H1 (cell line): ENCODE results near the gene BEST3. TPM values are rescaled to one million over a fixed set of nuclear protein-coding genes. Genes with fewer than 3 reads are reported as not detected.

ENCODE experiments used
- CTCF ChIA-PET: fragments of 300-600 bp; sonication (Branson Sonifier 250); formaldehyde crosslinking; loops from one replicate; lab custom pipeline; 2021; ENCODE audit not compliant: partially characterized antibody; lab: Charles Lee
- POLR2A ChIA-PET: fragments of 300-600 bp; sonication (Branson Sonifier 250); formaldehyde crosslinking; loops from one replicate; lab custom pipeline; 2021; ENCODE audit warnings: inconsistent platforms; ENCODE audit not compliant: partially characterized antibody; lab: Charles Lee
- DNase-seq, 2 experiments: peaks; one replicate each; pipeline versions ENCODE4 v3.0.0 to v3.0.0-alpha.2; 2010 to 2022; ENCODE audit warnings: low spot score in 2 of 2, low read depth in 1 of 2, mixed read lengths in 1 of 2
- FAIRE-seq: peaks from 2 replicates; lab custom pipeline; 2011; peaks lifted over from hg19 to GRCh38; lab: Jason Lieb, UNC
- H2AFZ ChIP-seq: 2 replicates; pipeline ENCODE4 v1.8.1; 2012; ENCODE audit warnings: low read length, inconsistent platforms
- H2AK5ac ChIP-seq: 2 replicates; pipeline ENCODE4 v1.6.1; 2013; ENCODE audit warnings: low read depth, low read length
- H2BK120ac ChIP-seq: replicated peaks from 2 replicates; pipeline ENCODE3; 2013; ENCODE audit warnings: low read depth, low read length, inconsistent platforms
- H2BK12ac ChIP-seq: 2 replicates; pipeline ENCODE4 v1.6.1; 2013; ENCODE audit warnings: low read depth, low read length
- H2BK15ac ChIP-seq: 2 replicates; pipeline ENCODE4 v1.6.1; 2013; ENCODE audit warnings: low read length
- H2BK20ac ChIP-seq: 2 replicates; pipeline ENCODE4 v1.6.1; 2013; ENCODE audit warnings: low read length
- H2BK5ac ChIP-seq: 2 replicates; pipeline ENCODE4 v1.6.1; 2013; ENCODE audit warnings: low read depth, low read length
- H3K14ac ChIP-seq: 2 replicates; pipeline ENCODE4 v1.6.1; 2013; ENCODE audit warnings: inconsistent platforms; ENCODE audit not compliant: insufficient read length
- H3K18ac ChIP-seq: 2 replicates; pipeline ENCODE4 v1.6.1; 2013; ENCODE audit warnings: low read length; ENCODE audit errors: extremely low read depth
- H3K23ac ChIP-seq: 2 replicates; pipeline ENCODE4 v1.6.1; 2013; ENCODE audit warnings: inconsistent platforms; ENCODE audit not compliant: insufficient read length
- H3K23me2 ChIP-seq: 2 replicates; pipeline ENCODE4 v1.6.1; 2013; ENCODE audit warnings: low read depth, low read length
- H3K27ac ChIP-seq: 2 replicates; pipeline ENCODE4 v1.6.1; 2011; ENCODE audit warnings: low read depth, low read length, inconsistent platforms
- H3K27me3 ChIP-seq, 4 experiments: replicated peaks in 1 of 4; 1 replicate in 1 of 4; 2 replicates in 3 of 4; pipeline versions ENCODE4 v1.6.1 to v1.8.1; 2011 to 2013; ENCODE audit warnings: low read length in 3 of 4, mild to moderate bottlenecking in 3 of 4, inconsistent platforms in 2 of 4, mixed read lengths in 2 of 4, moderate library complexity in 1 of 4; ENCODE audit not compliant: control insufficient read depth in 3 of 4, insufficient read depth in 3 of 4; ENCODE audit errors: extremely low read depth in 1 of 4
- H3K36me3 ChIP-seq, 4 experiments: 2 replicates each; pipeline versions ENCODE4 v1.6.1 to v1.8.1; 2011 to 2013; ENCODE audit warnings: mild to moderate bottlenecking in 4 of 4, low read length in 3 of 4, moderate library complexity in 2 of 4, control low read depth in 1 of 4, inconsistent platforms in 1 of 4; ENCODE audit not compliant: insufficient read depth in 4 of 4, control insufficient read depth in 2 of 4
- H3K4ac ChIP-seq: replicated peaks from 2 replicates; pipeline ENCODE3; 2013; ENCODE audit warnings: low read length, low read depth, mixed read lengths, inconsistent platforms; ENCODE audit not compliant: insufficient read length
- H3K4me1 ChIP-seq, 4 experiments: replicated peaks in 1 of 4; 1 replicate in 1 of 4; 2 replicates in 3 of 4; pipeline versions ENCODE4 v1.6.1 to v1.8.1; 2011 to 2013; ENCODE audit warnings: low read length in 3 of 4, inconsistent platforms in 2 of 4, mixed read lengths in 1 of 4; ENCODE audit not compliant: insufficient read depth in 4 of 4, control insufficient read depth in 3 of 4
- H3K4me2 ChIP-seq, 2 experiments: 2 replicates each; pipeline versions ENCODE4 v1.6.1 to v1.8.1; 2011 to 2013; ENCODE audit warnings: low read depth in 2 of 2, low read length in 2 of 2, control low read depth in 1 of 2, inconsistent platforms in 1 of 2, mild to moderate bottlenecking in 1 of 2; ENCODE audit not compliant: insufficient read depth in 1 of 2
- H3K4me3 ChIP-seq, 4 experiments: fragments of 200-600, 300-600 bp in 1 of 4; sonication (generic), shearing (Covaris generic), sonication (Bioruptor Twin) in 1 of 4; 2 replicates each; pipeline versions ENCODE4 v1.5.1 to v1.8.1; 2011 to 2016; ENCODE audit warnings: low read length in 4 of 4, low read depth in 3 of 4, control low read depth in 2 of 4, inconsistent platforms in 2 of 4, mild to moderate bottlenecking in 2 of 4, mixed read lengths in 1 of 4, moderate library complexity in 1 of 4; ENCODE audit not compliant: insufficient read depth in 2 of 4; ENCODE audit errors: extremely low read depth in 1 of 4
- H3K56ac ChIP-seq: replicated peaks from 2 replicates; pipeline ENCODE3; 2013; ENCODE audit warnings: low read depth, mild to moderate bottlenecking, mixed read lengths, low read length, inconsistent platforms; ENCODE audit not compliant: insufficient read length
- H3K79me1 ChIP-seq: 2 replicates; pipeline ENCODE4 v1.6.1; 2013; ENCODE audit warnings: low read depth, low read length, control low read depth
- H3K79me2 ChIP-seq, 2 experiments: 2 replicates each; pipeline versions ENCODE4 v1.6.1 to v1.8.1; 2012 to 2013; ENCODE audit warnings: low read length in 2 of 2, mild to moderate bottlenecking in 2 of 2, inconsistent platforms in 1 of 2; ENCODE audit not compliant: insufficient read depth in 2 of 2, control insufficient read depth in 1 of 2
- H3K9ac ChIP-seq, 4 experiments: replicated peaks in 1 of 4; 1 replicate in 1 of 4; 2 replicates in 3 of 4; pipeline versions ENCODE4 v1.6.1 to v1.8.1; 2011 to 2013; ENCODE audit warnings: low read depth in 3 of 4, low read length in 3 of 4, control low read depth in 2 of 4, mild to moderate bottlenecking in 2 of 4, moderate library complexity in 2 of 4, inconsistent platforms in 1 of 4; ENCODE audit errors: extremely low read depth in 1 of 4
- H3K9me3 ChIP-seq, 2 experiments: 2 replicates each; pipeline versions ENCODE4 v1.6.1 to v1.8.1; 2012 to 2013; ENCODE audit warnings: mild to moderate bottlenecking in 2 of 2, moderate library complexity in 2 of 2, control low read depth in 1 of 2, inconsistent platforms in 1 of 2, low read depth in 1 of 2, low read length in 1 of 2, mixed read lengths in 1 of 2; ENCODE audit not compliant: insufficient read depth in 2 of 2
- H4K20me1 ChIP-seq, 2 experiments: replicated peaks in 1 of 2; 2 replicates each; pipeline versions ENCODE3 to v1.8.1; 2011 to 2013; ENCODE audit warnings: inconsistent platforms in 2 of 2, low read length in 2 of 2, mild to moderate bottlenecking in 1 of 2; ENCODE audit not compliant: insufficient read depth in 2 of 2, control insufficient read depth in 1 of 2
- H4K5ac ChIP-seq: 2 replicates; pipeline ENCODE4 v1.6.1; 2013; ENCODE audit warnings: low read length, low read depth, mixed read lengths, inconsistent platforms; ENCODE audit not compliant: insufficient read length
- H4K8ac ChIP-seq: 2 replicates; pipeline ENCODE4 v1.8.0; 2013; ENCODE audit warnings: mild to moderate bottlenecking, moderate library complexity, low read length, inconsistent platforms; ENCODE audit not compliant: insufficient read depth; ENCODE audit errors: extremely low read depth
- H4K91ac ChIP-seq: replicated peaks from 2 replicates; pipeline ENCODE3; 2013; ENCODE audit warnings: low read length, mixed read lengths, inconsistent platforms; ENCODE audit not compliant: insufficient read length
- ASH2L ChIP-seq: fragments of 200-600, 300-600 bp; sonication (generic); IDR thresholded peaks from one replicate; pipeline ENCODE4 v1.7.1; 2017; ENCODE audit warnings: low read length
- CBX5 ChIP-seq: fragments of 300-800, 300-1000 bp; sonication (generic); IDR thresholded peaks from 2 replicates; pipeline ENCODE4 v1.7.1; 2016; ENCODE audit warnings: antibody characterized with exemption, low read length, low read depth
- CBX8 ChIP-seq: fragments of 300-800, 300-1000 bp; sonication (generic); IDR thresholded peaks from 2 replicates; pipeline ENCODE4 v1.7.1; 2016; ENCODE audit warnings: low read depth, low read length, borderline replicate concordance
- EZH2 ChIP-seq: fragments of 200-600 bp; sonication (generic); IDR thresholded peaks from 2 replicates; pipeline ENCODE4 v1.7.1; 2012; ENCODE audit warnings: low read depth, mild to moderate bottlenecking, moderate library complexity, low read length, inconsistent platforms; ENCODE audit not compliant: severe bottlenecking
- HDAC2 ChIP-seq, 2 experiments: fragments of 300-600 bp in 1 of 2; sonication (generic) in 1 of 2; IDR thresholded peaks; 2 replicates each; pipeline ENCODE4 v1.6.1; 2011 to 2012; ENCODE audit warnings: low read depth in 2 of 2, low read length in 2 of 2, mild to moderate bottlenecking in 2 of 2, moderate library complexity in 2 of 2, borderline replicate concordance in 1 of 2, inconsistent platforms in 1 of 2
- NRF1 ChIP-seq: IDR thresholded peaks from 2 replicates; pipeline ENCODE4 v1.6.1; 2011; ENCODE audit warnings: mild to moderate bottlenecking, low read depth, low read length, improper control_type of control experiment
- PHF8 ChIP-seq: fragments of 200-600 bp; sonication (generic); conservative IDR thresholded peaks from 2 replicates; pipeline ENCODE4 v1.7.1; 2012; ENCODE audit warnings: low read depth, mild to moderate bottlenecking, inconsistent platforms, low read length, moderate library complexity
- RBBP5 ChIP-seq: IDR thresholded peaks from 2 replicates; pipeline ENCODE4 v1.7.1; 2012; ENCODE audit warnings: low read depth, mild to moderate bottlenecking, inconsistent platforms, low read length, moderate library complexity, borderline replicate concordance
- SP1 ChIP-seq: IDR thresholded peaks from 2 replicates; pipeline ENCODE4 v1.6.1; 2011; ENCODE audit warnings: low read depth, low read length
- TCF12 ChIP-seq: IDR thresholded peaks from 2 replicates; pipeline ENCODE4 v1.6.1; 2011; ENCODE audit warnings: low read depth, mild to moderate bottlenecking, low read length
- WGBS, 2 experiments: shearing (Covaris generic) in 1 of 2; methylation state at CpG; one replicate each; pipeline versions ENCODE4 v1.1.6 to v1.1.7; 2013 to 2015; ENCODE audit warnings: low lambda C conversion rate in 2 of 2, mixed read lengths in 2 of 2, inconsistent platforms in 1 of 2, low coverage in 1 of 2, missing lambda C conversion rate in 1 of 2; ENCODE audit not compliant: insufficient replicate concordance in 2 of 2, insufficient coverage in 1 of 2, insufficient read length in 1 of 2; ENCODE audit errors: extremely low coverage in 1 of 2, missing lambda C conversion rate in 1 of 2; 5-methylcytosine and 5-hydroxymethylcytosine counted together
- polyA plus RNA-seq, 7 experiments: library from polyadenylated mRNA; depleted of rRNA in 3 of 7; stranded (reverse) in 5 of 7; unstranded in 2 of 7; fragments of >200 nt in 5 of 7; fragments of 200-250 nt in 2 of 7; gene quantifications; 1 replicate in 5 of 7; 2 replicates in 1 of 7; 4 replicates in 1 of 7; pipeline versions ENCODE4 v1.2.1 to v1.2.3, GENCODE V29; 2011 to 2013; ENCODE audit warnings: missing spikeins in 2 of 7, mixed read lengths in 2 of 7
- total RNA-seq: library from RNA; stranded (reverse); fragmentation: NEBNext Ultra II Directional; extraction: Animal tissue kit (Norgen Biotek cat#: 25700); gene quantifications from 2 replicates; pipeline ENCODE4 v1.2.1, GENCODE V29; 2021
- TF ChIP-seq, protein P1 (sequence below): IDR thresholded peaks from 2 replicates; pipeline ENCODE4 v1.6.1; 2011; ENCODE audit warnings: low read length, improper control_type of control experiment
- TF ChIP-seq, protein P2 (sequence below): IDR thresholded peaks from 2 replicates; pipeline ENCODE4 v1.6.1; 2011; ENCODE audit warnings: low read depth, mild to moderate bottlenecking, low read length; ENCODE audit not compliant: insufficient read depth

BEST3 gene
- total and polyA plus RNA-seq, 2 of the 8 experiments (the other 6 are each of a cell fraction or from before 2014, with no cell fraction given): 0.17 TPM; not detected in 1

DNA sequence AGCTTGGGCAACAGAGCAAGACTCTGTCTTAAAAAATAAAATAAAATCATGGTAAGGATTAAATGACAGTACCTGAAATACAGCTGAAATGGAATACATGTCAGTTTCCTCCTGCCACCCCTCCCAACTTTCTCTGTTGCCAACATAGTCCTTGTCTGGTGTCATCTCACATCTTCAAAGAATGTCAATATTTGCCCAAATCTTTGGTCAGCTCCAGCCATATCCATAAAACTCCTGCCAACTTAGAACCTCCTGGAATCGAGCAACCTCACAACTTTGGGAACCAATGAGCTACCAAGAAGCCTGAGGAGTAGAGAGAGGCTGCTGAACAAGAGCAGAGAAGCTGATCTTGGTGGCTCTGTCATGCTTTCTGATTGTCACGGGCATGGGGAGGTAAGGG lies 77.6 kb downstream of the BEST3 start:
- Histone ChIP-seq H3K79me1 (no peaks in the 10 kb centered on the region), H3K9ac (no peak overlapping the region), H4K8ac (no peak overlapping the region), H3K56ac (no peak overlapping the region), H3K23me2 (no peaks in the 10 kb centered on the region), H3K4me1 (no peaks in the 10 kb centered on the region), H3K27ac (no peak overlapping the region), H2AFZ (no peak overlapping the region), H4K5ac (no peak overlapping the region), H2BK15ac (no peak overlapping the region), H2BK5ac (no peak overlapping the region), H3K14ac (no peak overlapping the region), H4K20me1 (no peaks in the 10 kb centered on the region), H3K79me2 (no peaks in the 10 kb centered on the region), H2BK20ac (no peak overlapping the region), H3K18ac (no peak overlapping the region), H3K4ac (no peak overlapping the region), H3K36me3 (no peaks in the 10 kb centered on the region), H2BK12ac (no peak overlapping the region), H3K4me2 (no peak overlapping the region), H2AK5ac (no peak overlapping the region), H3K27me3 (no peaks in the 10 kb centered on the region; a peak in 1 of 7 replicates), H3K23ac (no peak overlapping the region), H3K9me3 (no peaks in the 10 kb centered on the region), H3K4me3 (no peak overlapping the region), H4K91ac (no peak overlapping the region), H2BK120ac (no peak overlapping the region)
- FAIRE-seq (no peak), DNase-seq (no peak)
- 100% methylated on average over 2 of the region's 2 CpGs; no CpG with 5 or more reads in 1 of the 2 experiments for WGBS, 2 experiments
- POLR2A ChIA-PET: no interaction called here
- CTCF ChIA-PET: interaction anchor here (0.9 to 7.1 kb wide), 4 partner anchors 9 to 35 kb away, joined by 3 to 67 read pairs (median 6); no protein-coding TSS in a partner anchor
- TF ChIP-seq CBX8: no peak
- TF ChIP-seq RBBP5: no peak
- TF ChIP-seq HDAC2 (IDR thresholded peaks at IDR 0.05; ENCODE audit: borderline replicate concordance in 1 of 2, low read depth in 2 of 2, low read length in 2 of 2): no peak
- no peak for TF ChIP-seq EZH2
- TF ChIP-seq, protein P1, sequence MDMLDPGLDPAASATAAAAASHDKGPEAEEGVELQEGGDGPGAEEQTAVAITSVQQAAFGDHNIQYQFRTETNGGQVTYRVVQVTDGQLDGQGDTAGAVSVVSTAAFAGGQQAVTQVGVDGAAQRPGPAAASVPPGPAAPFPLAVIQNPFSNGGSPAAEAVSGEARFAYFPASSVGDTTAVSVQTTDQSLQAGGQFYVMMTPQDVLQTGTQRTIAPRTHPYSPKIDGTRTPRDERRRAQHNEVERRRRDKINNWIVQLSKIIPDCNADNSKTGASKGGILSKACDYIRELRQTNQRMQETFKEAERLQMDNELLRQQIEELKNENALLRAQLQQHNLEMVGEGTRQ: no peak
- TF ChIP-seq SP1: no peak
- TF ChIP-seq TCF12: no peak
- no peak for TF ChIP-seq NRF1
- TF ChIP-seq, protein P2, sequence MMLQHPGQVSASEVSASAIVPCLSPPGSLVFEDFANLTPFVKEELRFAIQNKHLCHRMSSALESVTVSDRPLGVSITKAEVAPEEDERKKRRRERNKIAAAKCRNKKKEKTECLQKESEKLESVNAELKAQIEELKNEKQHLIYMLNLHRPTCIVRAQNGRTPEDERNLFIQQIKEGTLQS: no peak
- no peak for TF ChIP-seq PHF8
- TF ChIP-seq CBX5: no peak
- TF ChIP-seq ASH2L: no peak
